ENCODE results near the gene HEPACAM.

Gene HEPACAM, protein sequence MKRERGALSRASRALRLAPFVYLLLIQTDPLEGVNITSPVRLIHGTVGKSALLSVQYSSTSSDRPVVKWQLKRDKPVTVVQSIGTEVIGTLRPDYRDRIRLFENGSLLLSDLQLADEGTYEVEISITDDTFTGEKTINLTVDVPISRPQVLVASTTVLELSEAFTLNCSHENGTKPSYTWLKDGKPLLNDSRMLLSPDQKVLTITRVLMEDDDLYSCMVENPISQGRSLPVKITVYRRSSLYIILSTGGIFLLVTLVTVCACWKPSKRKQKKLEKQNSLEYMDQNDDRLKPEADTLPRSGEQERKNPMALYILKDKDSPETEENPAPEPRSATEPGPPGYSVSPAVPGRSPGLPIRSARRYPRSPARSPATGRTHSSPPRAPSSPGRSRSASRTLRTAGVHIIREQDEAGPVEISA

GRCh38 chr11:124935548-124936514 is at the start of gene HEPACAM:
Gene HEPACAM (minus strand): TSS chr11:124936047. CDS start chr11:124936006, 41 bp downstream.
- TF ChIP-seq, protein P1, sequence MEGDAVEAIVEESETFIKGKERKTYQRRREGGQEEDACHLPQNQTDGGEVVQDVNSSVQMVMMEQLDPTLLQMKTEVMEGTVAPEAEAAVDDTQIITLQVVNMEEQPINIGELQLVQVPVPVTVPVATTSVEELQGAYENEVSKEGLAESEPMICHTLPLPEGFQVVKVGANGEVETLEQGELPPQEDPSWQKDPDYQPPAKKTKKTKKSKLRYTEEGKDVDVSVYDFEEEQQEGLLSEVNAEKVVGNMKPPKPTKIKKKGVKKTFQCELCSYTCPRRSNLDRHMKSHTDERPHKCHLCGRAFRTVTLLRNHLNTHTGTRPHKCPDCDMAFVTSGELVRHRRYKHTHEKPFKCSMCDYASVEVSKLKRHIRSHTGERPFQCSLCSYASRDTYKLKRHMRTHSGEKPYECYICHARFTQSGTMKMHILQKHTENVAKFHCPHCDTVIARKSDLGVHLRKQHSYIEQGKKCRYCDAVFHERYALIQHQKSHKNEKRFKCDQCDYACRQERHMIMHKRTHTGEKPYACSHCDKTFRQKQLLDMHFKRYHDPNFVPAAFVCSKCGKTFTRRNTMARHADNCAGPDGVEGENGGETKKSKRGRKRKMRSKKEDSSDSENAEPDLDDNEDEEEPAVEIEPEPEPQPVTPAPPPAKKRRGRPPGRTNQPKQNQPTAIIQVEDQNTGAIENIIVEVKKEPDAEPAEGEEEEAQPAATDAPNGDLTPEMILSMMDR (IDR thresholded peaks at IDR 0.05; ENCODE audit: control insufficient read depth, extremely low read depth, insufficient read depth) = no peak
- H3K4me3 ChIP-seq (ENCODE audit: low read depth, low read length) = no peak within 1 kb of the TSS
- no peak for DNase-seq (ENCODE audit: low read depth)

GRCh38 chr11:124984512-124984854 is 48.6 kb upstream of the HEPACAM start:
- TF ChIP-seq, protein P1 (IDR thresholded peaks at IDR 0.05; ENCODE audit: control insufficient read depth, extremely low read depth, insufficient read depth) = no peak
- no peak for DNase-seq (ENCODE audit: low read depth)

DNA sequence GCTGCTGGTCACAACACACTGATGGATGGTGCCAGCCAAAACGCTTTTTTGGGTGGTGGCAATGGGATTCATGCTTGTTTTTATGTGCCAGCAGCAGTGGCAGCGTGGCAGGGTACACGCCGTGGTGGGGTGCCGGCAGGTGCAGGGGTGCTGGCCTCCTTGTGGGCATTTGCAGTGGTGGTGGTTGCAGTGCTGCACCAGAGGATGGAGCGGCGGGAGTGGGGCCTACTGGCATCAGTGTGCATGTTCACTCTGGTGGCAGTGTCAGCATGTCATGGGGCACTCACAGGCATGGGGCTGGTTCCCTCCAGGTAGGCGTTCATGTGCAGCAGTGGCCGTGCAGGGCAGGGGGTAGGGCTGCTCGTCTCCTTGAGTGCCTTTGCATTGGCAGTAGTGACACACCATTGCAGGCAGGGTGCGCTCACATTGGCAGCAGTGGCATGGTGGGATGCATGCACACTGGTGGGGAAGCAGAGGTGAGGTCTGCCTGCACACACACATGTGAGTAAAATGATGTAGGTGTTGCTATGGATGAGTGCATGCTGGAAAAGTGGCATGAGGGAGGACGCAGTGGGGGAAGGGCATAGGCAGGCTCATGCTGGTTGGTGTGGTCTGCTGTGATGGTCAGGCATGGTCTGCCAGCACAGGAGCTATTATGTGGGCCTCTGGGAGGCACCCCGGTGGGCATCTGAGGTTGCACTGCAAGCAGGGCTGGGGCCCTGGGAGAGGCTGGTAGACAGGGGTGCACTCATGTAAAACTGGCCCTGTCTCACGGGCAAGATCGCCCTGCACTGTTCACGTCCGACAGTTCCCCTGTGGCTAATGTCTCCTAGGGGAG is 48.0 kb upstream of the HEPACAM start:
- H3K4me3 ChIP-seq (ENCODE audit: low read depth, low read length) = no peak overlapping the region
- no peak for DNase-seq (ENCODE audit: low read depth)
- TF ChIP-seq, protein P1 (IDR thresholded peaks at IDR 0.05; ENCODE audit: control insufficient read depth, extremely low read depth, insufficient read depth) = no peak

More at GRCh38 chr11:124984512-124984854, 48.6 kb upstream of the HEPACAM start:
- H3K4me3 ChIP-seq (ENCODE audit: low read depth, low read length) = no peak overlapping the region

GRCh38 chr11:124982043-124982442 is 46.2 kb upstream of the HEPACAM start:
- no peak for DNase-seq (ENCODE audit: low read depth)
- H3K4me3 ChIP-seq (ENCODE audit: low read depth, low read length) = no peak overlapping the region
- TF ChIP-seq, protein P1 (IDR thresholded peaks at IDR 0.05; ENCODE audit: control insufficient read depth, extremely low read depth, insufficient read depth) = no peak

DNA sequence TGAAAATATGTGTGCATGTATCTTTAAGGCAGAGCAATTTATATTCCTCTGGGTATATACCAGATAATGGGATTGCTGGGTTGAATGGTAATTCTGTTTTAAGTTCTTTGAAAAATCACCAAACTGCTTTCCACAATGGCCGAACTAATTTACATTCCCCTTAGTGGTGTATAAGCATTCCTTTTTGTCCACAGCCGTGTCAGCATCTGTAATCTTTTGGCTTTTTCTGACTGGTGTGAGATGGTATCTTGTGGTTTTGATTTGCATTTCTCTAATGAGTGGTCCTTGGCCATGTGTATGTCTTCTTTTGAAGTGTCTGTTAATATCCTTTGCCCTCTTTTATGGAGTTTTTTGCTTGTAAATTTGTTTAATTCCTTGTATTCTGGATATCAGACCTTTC is 42.5 kb upstream of the HEPACAM start:
- TF ChIP-seq, protein P1 (IDR thresholded peaks at IDR 0.05; ENCODE audit: control insufficient read depth, extremely low read depth, insufficient read depth) = no peak
- DNase-seq (ENCODE audit: low read depth) = no peak
- H3K4me3 ChIP-seq (ENCODE audit: low read depth, low read length) = no peak overlapping the region

DNA sequence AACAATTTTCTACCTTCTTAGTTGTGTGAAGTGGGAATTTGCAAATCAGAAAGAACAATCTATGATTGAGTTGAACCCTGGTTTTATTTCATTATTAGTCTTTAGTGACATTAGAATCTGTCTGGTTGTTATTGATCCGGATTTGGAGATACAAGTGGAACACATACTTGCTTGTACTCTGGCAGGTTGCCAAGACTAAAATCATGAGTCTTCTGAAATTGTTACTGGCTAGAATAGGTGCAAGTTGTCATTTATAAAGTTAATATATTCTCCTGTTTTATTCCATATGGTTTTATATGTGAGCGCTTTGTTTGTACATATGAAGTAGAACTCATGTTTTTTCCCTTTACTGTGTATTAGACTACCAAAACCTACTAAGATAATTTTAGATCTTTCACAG is 41.2 kb upstream of the HEPACAM start:
- no peak for DNase-seq (ENCODE audit: low read depth)
- TF ChIP-seq, protein P1 (IDR thresholded peaks at IDR 0.05; ENCODE audit: control insufficient read depth, extremely low read depth, insufficient read depth) = no peak
- H3K4me3 ChIP-seq (ENCODE audit: low read depth, low read length) = no peak overlapping the region

All from LNCaP clone FGC (cell line).